HT-29 (cell line): ENCODE results near the gene SLC39A7. TPM values are rescaled to one million over a fixed set of nuclear protein-coding genes. Genes with fewer than 3 reads are reported as not detected.

Experiments
- DNase-seq: peaks from one replicate; pipeline ENCODE4 v3.0.0-alpha.2; 2015; ENCODE audit warnings: low spot score
- total RNA-seq: library from RNA; depleted of rRNA; stranded (reverse); fragments of >200 nt; shearing (Covaris generic); gene quantifications from 2 replicates; pipeline ENCODE4 v1.2.3, GENCODE V29; 2014

The SLC39A7 gene
- total RNA-seq, 1 experiment from 2014 or later = 147 TPM

GRCh38 chr6:33169291-33170175 is 31.1 kb upstream of the SLC39A7 start:
- DNase-seq = no peak

DNA sequence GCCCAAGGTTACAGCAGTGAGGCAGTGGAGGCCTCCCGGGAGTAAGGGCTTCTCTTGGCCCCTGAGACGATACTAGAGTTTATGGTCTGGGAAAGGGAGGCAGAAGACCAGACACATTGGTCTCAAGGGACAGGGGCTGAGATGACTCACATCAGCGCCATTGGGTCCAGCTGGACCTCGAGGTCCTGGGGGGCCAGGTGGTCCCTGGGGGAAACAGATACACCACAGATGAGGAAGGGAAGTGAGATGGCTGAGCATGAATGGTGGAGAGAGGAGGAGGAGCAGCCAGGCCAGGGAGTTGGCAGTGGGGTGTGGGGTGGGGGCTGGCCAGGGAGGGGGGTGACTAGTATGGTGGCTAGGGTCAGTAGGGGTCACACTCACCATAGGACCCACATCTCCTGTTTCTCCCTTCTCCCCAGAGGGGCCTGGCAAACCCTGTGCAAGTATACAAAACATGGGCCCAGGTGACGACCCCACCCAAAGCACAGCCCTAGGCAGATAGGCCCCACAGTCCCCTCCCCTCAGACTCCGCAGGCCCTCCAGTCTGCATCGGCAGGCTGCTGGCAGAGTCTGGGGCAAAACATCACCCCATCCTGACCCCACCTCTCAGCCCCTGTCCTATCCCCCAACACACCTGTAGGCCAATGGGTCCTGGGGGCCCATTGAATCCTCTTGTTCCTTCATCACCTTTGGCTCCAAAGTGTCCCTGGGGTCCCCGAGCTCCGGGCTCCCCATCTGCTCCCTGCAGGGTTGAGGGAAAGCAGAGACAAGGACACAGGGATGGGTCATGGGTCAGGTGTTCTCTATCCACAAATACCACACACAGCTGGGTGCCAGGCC is 30.3 kb upstream of the SLC39A7 start:
- DNase-seq = no peak

DNA sequence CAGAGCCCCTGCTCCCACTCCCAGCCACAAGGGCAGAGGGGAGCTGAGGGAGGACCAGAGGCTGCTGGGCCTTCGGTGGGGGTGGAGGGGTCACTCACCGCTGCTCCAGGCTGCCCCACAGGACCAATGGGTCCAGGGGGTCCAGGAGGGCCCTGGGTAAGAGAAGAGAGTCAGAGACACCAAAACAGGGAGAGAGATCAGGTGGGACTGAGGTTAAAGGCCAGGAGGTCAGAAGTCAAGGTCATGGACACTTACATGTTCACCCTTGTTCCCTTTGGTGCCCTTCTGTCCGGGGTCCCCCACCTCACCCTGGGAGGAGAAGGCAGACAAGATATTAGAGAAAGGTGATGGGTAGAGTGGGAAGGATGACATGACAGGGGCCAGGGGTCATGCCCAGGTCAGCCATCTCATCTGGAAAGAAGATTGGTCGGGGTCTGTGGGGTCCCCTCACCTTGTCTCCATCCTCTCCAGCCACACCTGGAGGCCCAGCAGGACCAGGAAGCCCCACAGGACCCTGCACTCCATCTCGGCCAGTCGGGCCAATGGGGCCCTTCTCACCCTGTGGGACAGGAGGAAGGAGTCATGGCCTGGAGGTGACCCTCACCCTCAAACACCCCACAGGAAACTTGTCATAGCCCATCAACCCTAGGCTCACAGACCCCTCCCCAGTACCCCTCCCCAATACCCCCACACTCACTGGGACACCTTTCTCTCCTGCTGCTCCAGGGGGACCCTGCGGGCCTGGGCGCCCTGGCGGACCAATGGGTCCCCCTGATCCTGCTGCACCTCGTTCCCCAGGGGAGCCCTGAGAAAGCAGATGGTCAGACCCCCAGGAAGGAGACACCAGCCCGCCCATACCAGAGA is 29.4 kb upstream of the SLC39A7 start:
- no peak for DNase-seq

GRCh38 chr6:33171880-33172687 is 28.6 kb upstream of the SLC39A7 start:
- DNase-seq = no peak

DNA sequence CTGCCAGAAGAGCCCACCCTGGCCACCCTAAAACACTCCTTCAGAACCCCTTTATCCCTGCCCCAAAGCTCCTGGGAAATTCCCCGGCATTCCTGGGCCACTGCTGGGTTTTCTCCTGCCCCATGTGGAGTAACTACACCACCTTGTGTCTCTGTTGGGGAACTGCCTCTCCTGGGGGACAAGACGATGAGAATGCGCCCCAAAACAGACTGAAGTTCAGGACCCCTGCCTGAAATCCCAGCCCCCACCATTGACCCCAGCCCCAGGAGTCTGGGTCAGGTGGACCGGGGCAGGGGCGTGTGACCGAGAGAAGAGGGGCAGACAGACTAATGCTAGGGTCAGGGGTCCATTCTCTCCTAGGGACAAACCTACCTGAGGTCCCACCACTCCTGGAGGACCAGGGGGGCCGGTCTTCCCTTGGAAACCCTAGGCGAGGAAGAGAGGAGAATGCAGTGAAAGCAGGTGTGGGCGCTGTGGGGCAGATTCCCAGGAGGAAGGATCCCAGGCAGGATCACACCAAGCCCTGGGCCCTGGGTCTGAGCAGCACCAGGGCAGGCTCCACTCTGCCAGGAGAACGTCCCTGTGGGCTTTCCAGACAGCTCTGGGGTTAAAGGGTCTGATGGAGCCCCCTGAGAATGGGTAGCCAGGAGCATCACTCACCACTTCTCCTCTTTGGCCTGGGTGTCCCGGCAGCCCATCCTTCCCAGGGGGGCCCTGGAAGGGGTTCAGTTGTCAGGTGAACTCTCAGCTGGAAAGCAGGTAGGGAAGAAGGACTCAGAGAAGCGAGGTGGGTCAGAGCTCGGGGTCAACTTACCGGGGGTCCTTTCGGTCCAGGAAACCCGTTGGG is 27.8 kb upstream of the SLC39A7 start:
- peak; percentile 41 for DNase-seq

DNA sequence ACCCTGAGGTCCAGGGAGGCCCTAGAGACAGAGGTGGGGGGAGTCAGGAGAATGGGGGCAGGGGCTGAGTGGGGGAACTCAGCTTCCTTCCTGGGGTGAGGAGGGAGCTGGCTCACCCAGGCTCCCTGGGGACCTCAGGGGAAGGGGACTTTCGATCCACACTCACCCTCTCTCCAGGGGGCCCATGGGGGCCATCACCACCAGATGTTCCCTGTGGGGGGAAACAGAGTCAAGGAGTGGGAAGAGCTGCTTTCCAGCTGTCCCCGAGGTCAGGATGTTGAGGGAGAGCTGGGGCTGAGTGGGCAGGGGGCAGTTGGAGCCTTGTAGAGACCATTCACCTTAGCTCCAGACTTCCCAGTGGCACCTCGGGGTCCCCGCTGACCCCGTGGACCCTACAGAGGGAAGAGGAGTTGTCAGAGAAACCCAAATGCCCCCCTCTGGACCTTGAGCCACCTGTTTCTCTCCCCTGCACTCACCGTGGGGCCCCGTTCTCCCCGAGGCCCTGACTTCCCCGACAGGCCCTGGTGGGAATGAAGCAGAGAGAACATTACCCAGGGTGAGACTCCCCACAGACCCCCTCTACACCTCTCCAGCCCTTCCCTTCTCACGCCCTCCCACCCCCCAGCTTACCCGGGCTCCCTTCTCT is 27.0 kb upstream of the SLC39A7 start:
- DNase-seq = no peak

- no peak for DNase-seq
Measured at GRCh38 chr6:33174784-33175183, 25.9 kb upstream of the SLC39A7 start.

GRCh38 chr6:33175436-33176069 is 25.1 kb upstream of the SLC39A7 start:
- no peak for DNase-seq

- DNase-seq = no peak
Measured at GRCh38 chr6:33176906-33177305, 23.8 kb upstream of the SLC39A7 start.

DNA sequence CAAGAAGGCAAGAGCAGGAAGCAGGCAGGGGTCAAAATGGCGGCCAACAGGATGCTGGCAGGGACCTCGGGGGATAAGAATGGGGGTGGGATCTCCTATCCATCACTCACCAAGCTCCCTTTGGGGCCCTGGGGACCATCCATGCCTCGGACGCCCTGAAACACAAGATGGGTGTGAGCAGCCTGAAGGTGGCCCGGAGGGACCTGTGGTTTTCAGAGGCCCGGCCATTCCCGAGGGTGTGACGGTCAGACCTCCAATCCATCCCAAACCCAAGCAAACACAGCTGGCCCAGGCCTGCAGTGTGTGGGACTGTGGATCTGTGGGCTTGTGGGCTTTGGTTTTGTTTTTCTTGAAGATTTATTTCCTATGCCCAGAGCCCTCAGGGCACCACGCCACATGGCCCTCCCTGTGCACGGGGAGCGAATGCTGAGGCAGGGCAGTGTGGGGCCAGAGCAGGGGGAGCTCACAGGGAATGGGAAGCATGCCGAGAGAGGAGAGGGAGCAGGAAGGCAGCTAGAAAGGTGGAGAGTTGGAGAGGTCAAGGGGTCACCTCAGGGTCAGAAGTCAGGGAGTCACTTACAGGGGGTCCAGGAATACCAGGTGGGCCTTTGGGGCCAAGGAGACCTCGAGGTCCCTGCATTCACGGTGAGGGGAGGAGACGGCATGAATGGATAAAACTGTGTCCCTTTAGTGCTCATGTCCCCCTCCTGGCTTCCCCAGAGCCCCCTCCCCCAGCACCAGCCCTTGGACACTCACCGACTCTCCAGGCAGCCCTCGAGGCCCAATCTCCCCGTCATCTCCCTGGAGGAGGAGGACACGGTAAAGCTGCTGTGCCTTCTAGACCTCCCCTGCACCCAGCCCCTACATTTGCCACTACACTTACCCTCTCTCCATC is 22.9 kb upstream of the SLC39A7 start:
- no peak for DNase-seq

DNA sequence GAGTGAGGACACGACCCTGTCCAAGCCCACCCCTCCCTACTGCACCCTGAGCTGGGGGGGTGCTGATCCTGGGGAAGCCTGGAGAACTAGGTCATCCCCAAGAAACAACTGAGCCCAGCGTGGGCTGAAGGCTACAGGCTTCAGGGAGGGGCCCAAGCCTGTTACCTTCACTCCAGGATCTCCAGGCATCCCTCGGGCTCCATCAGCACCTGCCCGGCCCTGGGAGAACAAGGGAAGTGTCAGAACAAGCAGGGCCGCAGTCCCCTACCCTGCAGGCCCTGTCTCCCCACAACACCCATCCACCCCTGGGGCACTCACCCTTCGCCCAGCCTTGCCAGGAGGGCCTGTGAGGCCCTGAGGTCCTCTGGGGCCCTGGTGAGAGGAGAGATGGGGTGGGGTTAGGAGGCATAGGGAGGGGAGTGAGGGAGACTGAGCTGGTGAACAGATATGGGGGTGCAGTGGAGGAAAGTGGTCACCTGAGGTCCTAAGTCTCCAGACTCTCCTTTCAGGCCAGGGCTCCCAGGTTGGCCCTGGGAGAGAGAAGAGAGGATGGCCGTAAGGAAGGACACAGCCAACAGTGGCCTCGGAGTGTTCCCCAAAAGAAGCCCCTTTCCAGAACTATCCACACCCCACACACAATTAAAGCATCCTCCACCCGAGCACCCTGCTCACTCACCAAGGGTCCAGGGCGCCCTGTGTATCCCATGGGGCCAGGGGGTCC is 21.8 kb upstream of the SLC39A7 start:
- no peak for DNase-seq

DNA sequence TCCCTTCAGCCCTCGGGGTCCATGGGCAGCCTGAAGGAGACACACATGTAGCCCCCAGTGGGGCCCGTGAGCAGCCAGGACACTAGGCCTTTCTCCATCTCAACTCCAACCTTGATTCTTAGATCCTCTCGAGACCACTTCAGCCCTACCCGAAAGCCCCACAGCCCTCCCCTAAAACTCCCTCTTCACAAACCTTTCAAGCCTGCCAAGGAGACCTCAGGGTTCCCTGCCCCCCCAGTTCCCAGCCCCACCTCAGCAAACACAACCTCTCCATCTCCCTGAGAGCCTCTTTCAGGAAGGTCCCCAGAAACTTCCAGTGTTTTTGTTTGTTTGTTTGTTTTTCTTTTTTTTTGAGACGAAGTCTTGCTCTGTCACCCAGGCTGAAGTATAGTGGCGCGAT is 19.5 kb upstream of the SLC39A7 start:
- no peak for DNase-seq

- DNase-seq = no peak
Measured at GRCh38 chr6:33183071-33183683, 17.5 kb upstream of the SLC39A7 start.

- DNase-seq = no peak
Measured at GRCh38 chr6:33185190-33185589, 15.5 kb upstream of the SLC39A7 start.

DNA sequence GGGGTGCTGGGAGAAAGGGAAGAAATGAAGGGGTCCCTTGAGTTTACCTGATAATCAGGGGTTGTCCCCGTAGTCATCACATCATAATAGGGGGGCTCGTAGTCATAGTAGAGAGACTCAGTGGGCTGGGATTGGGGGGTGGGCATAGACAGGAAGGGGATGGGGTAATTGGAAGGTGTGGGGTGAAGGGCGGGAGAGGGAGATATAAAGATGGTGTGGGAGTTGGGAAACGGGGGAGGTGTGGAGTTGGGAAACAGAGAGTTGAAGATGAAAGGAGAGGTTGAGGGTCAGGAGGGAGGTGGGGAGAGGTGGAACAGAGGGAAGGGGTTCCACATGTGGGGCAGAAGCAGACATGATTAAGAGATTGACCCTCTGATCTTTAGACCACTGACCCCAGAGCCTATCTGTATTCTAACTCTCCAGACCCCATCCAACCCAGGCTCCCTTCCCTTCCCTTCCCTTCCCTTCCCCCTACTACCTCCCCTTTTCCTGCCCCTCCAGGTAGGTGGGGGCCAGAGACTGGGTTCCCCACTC is 14.9 kb upstream of the SLC39A7 start:
- no peak for DNase-seq

- no peak for DNase-seq
Measured at GRCh38 chr6:33187809-33188208, 12.9 kb upstream of the SLC39A7 start.
